GM03348 (cell line): Measurements from ENCODE around the gene TERT.
"Not testable (repeated sequence)": the region's sequence is repeated elsewhere in the genome, so short reads cannot be mapped to it uniquely, and the experiment has no call there.

Experiments used
- DNase-seq: peaks from one replicate; pipeline ENCODE4 v3.0.0; 2012; ENCODE audit warnings: low spot score

Gene TERT

DNA sequence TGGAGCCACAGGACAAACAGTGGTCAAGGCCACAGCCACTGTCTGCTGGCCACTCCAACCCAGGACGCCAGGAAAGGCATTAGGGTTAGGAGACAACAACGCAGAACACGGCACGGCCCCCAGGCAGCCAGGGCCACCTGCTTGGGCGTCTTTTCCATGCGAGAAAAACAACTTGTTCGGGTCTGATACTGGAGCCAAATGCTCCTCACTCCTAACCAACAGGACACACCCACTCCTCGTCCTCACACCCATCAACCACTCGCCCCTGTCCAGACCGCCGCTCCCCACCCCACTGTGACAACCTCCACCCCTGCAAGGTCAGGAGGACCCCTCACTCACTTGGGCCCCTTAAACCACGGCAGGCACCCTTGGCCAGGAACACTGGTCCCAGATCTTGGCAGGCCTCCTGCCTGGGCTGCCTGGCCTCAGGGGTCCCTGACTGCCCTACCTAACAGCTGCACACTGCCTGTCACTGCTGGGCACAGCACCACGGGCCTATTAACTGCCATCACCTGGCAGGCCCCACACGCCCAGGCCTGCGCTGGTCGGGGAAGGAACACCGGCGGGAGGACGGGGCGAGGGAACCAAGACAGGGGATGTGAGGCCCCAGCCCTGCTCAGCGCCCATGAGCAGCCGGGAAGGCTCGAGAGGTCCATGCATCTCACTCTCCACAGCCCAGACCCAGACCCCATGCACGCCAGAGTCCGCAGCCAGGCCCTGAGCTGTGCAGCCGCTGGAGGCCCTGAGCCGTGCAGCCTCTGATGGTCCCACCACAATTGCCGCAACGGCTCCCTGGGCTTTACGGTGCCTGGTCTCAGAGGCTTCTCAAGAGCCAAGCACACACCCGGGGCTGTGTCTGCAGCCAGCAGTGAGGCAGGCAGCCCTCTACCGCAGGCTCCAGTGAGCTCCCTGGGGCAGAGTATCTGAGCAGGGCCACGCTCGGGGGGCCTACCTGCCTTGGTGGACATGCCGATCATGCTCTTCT lies 36.3 kb upstream of the TERT start:
- no peak for DNase-seq

DNA sequence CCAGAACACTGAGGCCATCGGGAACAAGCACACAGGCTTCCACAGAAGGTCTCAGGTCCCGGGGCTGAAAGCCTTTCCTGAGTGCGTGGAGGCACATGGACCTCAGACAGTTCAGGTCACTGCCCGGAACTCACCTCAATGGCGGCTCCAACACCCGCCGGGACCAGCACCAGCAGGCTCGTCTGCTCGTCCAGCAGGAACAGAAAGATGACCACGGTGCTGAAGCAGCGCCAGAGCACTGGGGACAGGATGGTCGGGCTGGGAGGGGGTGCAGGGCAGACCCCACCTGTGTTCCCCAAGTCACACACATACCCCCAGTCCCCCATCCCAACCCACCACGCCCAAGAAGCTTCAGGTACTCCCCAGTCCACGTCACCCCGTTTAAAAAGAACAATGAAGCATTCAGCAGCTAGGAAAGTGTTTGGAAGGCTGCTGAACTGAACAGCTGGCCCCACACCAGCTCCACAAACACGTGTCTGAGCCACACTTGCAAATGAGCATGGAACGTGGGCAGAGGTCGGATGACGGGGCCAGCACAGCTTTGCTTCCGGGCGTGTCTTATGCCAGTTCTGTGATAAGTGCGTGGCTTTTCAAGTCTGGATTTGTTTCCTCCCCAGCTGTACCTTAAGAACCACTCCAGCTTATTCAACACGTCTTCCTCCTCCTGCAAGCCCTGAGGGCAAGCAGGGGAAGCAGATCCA lies 35.4 kb upstream of the TERT start:
- DNase-seq, result no peak

DNA sequence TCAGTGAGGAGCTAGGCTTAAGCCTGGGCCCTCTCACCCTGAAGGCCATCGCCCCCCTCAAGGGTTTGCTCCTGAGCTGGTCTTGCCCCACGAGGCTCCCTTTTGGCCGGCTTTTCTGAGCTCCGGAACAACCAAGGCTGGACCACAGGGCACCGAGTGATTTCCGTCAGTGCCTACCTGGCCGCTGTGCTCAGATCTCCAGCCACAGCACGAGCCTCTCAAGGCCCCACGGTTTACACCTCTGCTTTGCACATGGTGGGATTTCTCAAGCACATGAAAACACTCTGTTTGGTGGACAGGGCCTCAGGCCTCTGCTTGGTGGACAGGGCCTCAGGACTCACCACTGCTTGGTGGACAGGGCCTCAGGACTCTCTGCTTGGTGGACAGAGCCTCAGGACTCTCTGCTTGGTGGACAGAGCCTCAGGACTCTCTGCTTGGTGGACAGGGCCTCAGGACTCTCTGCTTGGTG lies 34.3 kb upstream of the TERT start:
- DNase-seq, result no peak

DNA sequence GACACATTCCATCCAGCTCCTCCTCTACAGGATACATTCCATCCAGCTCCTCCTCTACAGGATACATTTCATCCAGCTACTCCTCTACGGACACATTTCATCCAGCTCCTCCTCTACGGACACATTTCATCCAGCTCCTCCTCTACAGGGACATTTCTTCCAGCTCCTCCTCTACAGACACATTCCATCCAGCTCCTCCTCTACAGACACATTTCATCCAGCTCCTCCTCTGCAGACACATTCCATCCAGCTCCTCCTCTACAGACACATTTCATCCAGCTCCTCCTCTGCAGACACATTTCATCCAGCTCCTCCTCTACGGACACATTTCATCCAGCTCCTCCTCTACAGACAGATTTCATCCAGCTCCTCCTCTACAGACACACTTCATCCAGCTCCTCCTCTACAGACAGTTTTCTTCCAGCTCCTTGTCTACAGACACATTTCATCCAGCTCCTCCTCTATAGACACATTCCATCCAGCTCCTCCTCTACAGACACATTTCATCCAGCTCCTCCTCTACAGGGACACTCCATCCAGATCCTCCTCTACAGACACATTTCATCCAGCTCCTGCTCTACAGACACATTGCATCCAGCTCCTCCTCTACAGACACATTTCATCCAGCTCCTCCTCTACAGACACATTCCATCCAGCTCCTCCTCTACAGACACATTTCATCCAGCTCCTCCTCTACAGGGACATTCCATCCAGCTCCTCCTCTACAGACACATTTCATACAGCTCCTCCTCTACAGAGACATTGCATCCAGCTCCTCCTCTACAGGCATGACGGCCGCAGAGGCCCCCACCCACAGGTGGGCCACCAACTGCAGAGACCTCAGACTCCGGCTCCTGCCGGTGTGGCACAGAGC lies 33.6 kb upstream of the TERT start:
- DNase-seq, result not testable (repeated sequence)

DNA sequence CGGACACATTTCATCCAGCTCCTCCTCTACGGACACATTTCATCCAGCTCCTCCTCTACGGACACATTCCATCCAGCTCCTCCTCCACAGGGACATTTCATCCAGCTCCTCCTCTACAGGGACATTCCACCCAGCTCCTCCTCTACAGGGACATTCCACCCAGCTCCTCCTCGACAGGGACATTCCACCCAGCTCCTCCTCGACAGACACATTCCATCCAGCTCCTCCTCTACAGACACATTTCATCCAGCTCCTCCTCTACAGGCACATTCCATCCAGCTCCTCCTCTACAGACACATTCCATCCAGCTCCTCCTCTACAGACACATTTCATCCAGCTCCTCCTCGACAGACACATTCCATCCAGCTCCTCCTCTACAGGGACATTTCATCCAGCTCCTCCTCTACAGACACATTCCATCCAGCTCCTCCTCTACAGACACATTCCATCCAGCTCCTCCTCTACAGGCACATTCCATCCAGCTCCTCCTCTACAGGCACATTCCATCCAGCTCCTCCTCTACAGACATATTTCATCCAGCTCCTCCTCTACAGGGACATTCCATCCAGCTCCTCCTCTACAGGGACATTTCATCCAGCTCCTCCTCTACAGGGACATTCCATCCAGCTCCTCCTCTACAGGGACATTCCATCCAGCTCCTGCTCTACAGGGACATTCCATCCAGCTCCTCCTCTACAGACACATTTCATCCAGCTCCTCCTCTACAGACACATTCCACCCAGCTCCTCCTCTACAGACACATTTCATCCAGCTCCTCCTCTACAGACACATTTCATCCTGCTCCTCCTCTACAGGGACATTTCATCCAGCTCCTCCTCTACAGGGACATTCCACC lies 32.3 kb upstream of the TERT start:
- DNase-seq, result not testable (repeated sequence)

DNA sequence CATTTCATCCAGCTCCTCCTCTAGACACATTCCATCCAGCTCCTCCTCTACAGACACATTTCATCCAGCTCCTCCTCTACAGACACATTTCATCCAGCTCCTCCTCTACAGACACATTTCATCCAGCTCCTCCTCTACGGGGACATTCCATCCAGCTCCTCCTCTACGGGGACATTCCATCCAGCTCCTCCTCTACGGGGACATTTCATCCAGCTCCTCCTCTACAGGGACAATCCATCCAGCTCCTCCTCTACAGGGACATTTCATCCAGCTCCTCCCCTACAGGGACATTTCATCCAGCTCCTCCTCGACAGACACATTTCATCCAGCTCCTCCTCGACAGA lies 31.6 kb upstream of the TERT start:
- DNase-seq, result not testable (repeated sequence)

DNA sequence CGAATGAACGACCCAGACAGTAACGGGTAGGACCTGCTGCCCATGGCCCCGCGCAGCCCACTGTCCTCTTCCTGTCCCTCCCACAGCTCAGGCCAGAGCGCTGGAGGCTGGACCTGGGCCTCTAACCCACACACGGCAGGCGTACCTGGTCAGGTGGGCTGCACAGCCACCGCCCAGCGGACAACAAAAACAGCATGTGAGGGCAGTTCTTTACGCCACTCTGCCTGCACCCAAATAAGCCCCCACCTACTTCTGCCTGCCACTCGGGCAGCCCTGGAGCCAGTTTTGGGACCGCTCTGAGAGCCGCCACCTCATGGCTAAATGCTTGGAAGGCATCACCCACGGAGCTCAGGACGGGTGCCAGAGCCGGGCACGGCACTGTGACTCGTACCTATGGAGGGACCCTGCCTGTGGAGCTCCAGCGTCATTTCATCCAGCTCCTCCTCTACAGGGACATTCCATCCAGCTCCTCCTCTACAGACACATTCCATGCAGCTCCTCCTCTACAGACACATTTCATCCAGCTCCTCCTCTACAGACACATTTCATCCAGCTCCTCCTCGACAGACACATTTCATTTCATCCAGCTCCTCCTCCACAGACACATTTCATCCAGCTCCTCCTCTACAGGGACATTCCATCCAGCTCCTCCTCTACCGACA lies 31.1 kb upstream of the TERT start:
- no peak for DNase-seq

DNA sequence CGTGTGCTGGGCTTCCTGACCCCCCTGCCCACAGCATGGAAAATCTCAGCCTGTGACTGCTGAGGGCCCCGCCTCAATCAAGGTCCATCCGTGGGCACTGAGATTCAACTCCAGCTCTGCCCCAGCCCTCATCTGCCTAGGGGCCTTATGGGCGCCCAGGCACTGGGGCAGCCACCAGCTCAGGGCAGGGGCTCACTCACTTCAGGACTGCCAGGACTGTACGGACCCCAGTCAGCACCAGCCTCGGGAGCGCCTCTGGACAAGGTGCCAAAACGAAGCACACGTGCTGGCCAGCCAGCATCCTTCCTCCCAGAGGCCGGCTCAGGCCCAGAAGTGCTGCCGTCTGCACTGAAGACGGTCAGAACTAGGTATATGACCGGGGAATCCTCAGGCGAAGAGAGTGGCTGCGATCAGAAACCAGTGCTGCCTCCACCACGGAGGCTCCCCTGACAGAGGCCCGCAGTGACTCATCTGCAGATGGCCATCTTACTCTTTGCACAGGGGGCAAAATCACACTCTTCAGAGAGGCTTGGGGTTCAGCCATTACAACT lies 30.4 kb upstream of the TERT start:
- no peak for DNase-seq

DNA sequence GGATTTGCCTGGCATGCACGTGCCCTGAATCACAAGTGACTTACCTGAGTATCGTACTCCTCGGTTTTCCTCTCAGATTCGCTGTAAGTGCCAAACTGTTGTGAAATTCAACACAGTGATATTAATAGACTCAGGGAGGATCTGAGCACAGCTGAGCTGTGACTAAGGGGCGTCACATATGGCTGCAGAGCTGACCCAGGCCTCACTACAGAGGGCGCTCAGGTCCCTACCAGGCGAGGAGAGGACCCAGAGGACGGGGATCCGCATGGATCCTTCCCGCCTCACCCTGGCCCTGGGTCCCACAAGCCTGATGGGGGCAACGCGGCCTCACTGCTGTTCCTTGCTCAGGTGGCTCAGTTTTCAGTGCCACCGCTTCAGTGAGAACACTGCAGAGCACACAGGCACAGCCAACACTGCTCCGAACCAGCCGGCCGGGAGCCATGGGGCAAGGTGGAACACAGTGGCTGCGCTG lies 29.9 kb upstream of the TERT start:
- DNase-seq, result no peak

DNA sequence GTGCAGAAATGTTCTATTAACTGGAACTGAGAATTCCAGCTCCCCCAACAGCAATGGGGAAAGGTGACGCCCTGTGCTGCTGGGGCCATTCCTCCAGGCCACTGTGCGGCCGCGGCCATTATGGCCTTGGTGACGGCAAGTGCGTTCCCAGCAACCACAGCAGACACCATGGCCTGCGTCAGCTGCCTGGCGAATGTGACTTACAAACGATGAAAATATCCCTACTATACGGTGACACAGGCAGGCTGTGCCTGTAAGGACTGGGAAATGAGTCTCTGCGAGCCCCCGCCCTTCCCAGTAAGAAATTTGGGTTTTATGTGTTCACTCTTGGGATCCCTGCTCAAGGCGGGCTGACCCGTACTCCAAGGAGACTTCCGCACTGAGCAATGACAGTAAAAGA lies 29.4 kb upstream of the TERT start:
- DNase-seq, result no peak

DNA sequence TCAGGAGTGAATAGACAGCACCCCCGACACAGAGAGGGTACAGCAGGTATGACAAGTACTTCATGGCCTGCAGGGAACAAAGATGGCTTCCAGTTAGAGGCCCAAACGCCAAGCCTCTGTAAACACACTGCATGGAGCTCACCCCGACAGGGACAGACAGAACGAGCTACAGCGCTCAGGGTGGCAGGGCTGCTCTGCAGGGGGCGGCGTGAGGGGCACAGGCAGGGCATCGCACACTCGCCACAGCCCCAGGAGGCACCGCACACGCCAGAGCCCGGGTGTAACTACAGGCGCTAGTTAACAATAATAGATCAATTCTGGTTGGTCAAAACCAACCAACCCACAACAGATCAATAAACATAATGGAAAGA lies 28.9 kb upstream of the TERT start:
- DNase-seq, result no peak

DNA sequence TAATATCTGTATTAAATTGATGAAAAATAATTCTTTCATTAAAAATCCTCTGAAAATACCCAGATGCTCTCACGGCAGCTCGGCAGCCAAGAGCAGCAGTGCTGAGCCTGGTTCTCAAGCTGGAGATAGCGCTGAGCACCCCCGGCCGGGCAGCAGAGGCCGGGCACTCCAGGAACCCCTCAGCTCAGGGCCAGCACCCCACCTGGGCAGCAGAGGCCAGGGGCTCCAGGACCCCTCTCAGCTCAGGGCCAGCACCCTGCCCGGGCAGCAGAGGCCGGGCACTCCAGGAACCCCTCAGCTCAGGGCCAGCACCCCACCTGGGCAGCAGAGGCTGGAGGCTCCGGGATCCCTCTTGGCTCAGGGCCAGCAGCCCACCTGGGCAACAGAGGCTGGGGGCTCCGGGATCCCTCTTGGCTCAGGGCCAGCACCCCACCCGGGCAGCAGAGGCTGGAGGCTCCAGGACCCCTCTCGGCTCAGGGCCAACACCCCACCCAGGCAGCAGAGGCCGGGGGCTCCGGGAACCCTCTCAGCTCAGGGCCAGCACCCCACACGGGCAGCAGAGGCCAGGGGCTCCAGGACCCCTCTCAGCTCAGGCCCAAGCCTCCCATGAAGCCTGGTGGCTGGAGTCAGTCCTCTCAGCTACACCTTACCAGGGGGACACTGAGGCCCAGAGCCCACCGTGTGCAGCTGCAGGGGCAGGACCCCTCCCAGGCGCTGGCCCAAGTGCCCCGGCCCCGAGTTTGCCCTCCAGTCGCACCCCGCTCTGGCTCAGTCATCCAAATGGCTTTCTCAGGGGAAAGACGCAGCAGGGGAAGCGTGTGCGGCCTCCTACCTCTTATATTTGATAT lies 28.3 kb upstream of the TERT start:
- no peak for DNase-seq

DNA sequence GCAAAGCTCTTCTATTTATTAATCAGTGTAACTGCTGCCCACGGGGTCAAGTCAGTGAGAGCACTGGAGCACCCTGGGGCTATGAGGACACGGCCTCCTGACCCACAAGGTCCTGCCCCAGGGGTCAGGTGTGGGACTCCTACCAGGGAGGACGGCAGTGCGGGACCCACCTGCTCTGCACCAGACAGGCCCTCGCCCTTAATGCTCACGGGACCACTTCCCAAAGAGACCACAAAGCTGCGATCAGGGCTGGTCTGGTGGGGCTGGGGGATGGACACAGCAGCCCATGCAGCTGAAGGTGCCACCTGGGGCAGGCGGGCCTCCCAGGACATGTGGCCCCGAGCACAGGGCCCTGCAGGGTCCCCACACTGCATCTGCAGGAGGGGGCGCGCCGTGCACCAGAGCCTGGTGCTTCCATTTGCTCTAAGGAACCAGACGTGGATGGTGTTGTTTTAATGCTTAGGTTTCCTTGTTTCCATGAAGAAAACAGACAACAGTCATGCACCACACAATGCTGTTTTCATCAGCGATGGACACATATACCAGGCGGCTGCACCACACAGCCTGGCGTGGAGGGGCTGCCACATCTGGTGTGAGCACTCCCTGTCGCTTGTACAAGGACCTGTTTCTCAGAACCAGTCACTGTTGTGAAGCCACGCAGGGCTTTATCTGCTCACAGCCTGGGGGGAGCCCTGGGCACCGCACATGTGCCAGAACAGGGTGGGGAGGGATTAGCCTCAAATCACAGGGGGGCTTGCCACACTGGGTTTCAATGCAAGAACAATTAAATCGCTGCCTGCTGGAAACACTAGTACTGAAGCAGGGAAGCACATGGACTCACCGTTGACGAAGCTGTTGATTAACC lies 27.4 kb upstream of the TERT start:
- DNase-seq, result no peak

DNA sequence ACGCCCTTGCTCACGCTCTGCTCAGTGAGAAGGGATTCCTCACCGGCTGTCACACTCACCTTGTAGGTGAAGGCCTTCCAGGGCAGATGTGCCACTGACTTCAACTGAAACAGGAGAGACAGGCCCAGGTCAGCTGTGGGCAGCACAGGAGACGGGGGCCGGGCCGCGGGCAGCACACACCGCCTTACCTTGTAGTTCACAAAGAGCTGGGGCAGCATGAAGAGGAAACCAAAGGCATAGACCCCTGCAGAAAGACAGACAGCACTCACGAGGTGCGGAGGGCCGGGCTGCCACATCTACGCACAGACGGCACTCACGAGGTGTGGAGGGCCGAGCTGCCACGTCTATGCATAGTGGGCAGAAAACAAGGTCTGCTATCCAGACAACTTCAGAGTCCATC lies 26.7 kb upstream of the TERT start:
- no peak for DNase-seq

DNA sequence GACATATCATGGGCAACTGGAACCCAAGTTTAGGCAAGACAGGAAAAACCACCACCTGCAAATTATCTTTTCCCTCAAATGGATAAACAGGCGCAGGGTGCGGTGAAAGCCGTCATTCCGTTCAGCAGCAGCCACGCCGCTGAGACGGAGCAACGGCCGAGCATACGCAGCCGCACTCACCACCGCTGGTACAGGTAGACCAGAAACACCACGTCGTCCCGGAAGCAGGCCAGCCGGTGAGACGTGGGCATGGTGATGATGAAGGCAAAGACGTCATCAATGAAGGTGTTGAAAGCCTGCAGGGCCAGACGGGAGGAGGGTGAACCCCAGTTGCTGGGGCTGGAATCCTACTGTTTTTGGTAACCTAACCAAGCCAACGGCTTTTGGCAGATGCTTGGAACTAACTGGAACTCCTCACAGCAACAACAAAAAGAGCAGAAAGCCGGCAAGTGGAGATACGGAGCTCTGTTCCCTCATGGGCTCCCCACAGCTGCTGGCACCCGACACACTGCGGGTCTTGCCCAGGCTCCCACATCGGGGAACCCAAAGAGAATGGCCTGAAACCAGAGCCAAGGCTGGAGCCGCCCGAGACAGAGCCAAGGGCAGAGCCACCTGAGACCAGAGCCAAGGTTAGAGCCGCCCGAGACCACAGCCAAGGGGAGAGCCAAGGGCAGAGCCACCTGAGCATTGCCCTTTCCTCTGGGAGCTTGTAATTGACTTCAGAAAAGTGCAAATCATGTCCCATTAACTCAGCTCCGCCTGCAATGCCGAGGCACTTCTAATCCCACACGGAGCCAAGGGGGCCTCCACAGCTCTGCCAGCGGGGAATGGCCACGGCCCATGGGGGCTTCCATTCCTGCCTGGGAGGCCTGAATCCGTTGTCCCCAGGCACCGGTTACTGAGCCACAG lies 25.8 kb upstream of the TERT start:
- no peak for DNase-seq

DNA sequence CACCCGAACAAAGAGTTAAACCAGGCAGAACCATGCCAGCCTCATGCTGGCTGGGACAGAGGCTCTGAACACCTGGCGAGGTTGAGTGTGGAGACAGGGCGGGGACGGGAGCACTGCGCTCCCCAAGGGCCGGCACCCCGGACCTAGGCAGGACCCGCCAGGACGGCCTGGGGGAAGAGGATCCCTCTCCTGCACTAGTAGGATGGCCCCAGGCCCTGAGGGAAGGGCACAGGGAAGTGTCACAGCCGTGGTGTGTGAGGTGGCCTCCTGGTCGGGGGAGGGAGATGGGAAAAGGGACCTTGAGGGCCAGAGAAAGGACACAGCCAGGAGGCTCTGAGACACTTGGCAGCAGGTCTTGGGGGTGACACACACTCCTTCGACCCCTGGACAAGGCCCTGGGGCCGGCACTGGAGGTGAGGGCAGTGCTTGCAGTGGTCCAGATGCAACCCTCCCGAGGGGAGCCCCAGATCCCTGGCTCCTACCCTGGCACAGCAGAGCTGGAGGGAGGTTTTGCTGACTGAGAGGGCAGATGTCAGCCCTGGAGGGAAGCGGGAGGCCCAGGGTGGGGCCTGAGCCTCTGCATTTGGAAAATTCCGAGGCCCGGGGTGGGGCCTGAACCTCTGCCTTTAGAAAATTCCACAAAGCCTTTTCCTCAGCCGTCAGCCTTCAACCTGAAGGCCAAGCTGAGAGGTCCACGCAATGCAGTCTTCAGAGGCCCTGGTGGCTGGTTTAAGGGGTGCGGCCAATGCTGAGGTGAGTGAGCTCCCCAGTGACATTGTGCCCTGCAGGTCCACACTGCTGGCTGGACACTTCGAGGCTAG lies 24.8 kb upstream of the TERT start:
- DNase-seq, result no peak
